ENCODE results near the gene CACNA1C. TPM values are rescaled to one million over a fixed set of nuclear protein-coding genes. Genes with fewer than 3 reads are reported as not detected.

Gene CACNA1C
- total RNA-seq, 1 donor from 2014 or later: 1.3 TPM

- H3K4me3 ChIP-seq (ENCODE audit: low read depth, low read length): no peak overlapping the region
- H3K27me3 ChIP-seq (ENCODE audit: control insufficient read depth, insufficient read depth, low read length): no peaks in the 10 kb centered on the region
- no peaks in the 10 kb centered on the region for H3K36me3 ChIP-seq (ENCODE audit: control insufficient read depth, insufficient read depth, low read length)
- DNase-seq (ENCODE audit: low read depth): no peak
- TF ChIP-seq CTCF (IDR thresholded peaks at IDR 0.05; ENCODE audit: insufficient read depth, low read length, poor library complexity, severe bottlenecking): no peak
These were observed 124.2 kb downstream of the CACNA1C start for GRCh38 chr12:2177003-2177402.

GRCh38 chr12:2177751-2178150 lies 125.0 kb downstream of the CACNA1C start:
- TF ChIP-seq CTCF (IDR thresholded peaks at IDR 0.05; ENCODE audit: insufficient read depth, low read length, poor library complexity, severe bottlenecking): no peak
- no peak for DNase-seq (ENCODE audit: low read depth)
- no peaks in the 10 kb centered on the region for H3K36me3 ChIP-seq (ENCODE audit: control insufficient read depth, insufficient read depth, low read length)
- no peaks in the 10 kb centered on the region for H3K27me3 ChIP-seq (ENCODE audit: control insufficient read depth, insufficient read depth, low read length)
- H3K4me3 ChIP-seq (ENCODE audit: low read depth, low read length): no peak overlapping the region

GRCh38 chr12:2179058-2179457 lies 126.3 kb downstream of the CACNA1C start:
- H3K36me3 ChIP-seq (ENCODE audit: control insufficient read depth, insufficient read depth, low read length): no peaks in the 10 kb centered on the region
- no peaks in the 10 kb centered on the region for H3K27me3 ChIP-seq (ENCODE audit: control insufficient read depth, insufficient read depth, low read length)
- H3K4me3 ChIP-seq (ENCODE audit: low read depth, low read length): no peak overlapping the region
- no peak for TF ChIP-seq CTCF (IDR thresholded peaks at IDR 0.05; ENCODE audit: insufficient read depth, low read length, poor library complexity, severe bottlenecking)
- DNase-seq (ENCODE audit: low read depth): no peak

- TF ChIP-seq CTCF (IDR thresholded peaks at IDR 0.05; ENCODE audit: insufficient read depth, low read length, poor library complexity, severe bottlenecking): no peak
- no peak overlapping the region for H3K4me3 ChIP-seq (ENCODE audit: low read depth, low read length)
- H3K27me3 ChIP-seq (ENCODE audit: control insufficient read depth, insufficient read depth, low read length): no peaks in the 10 kb centered on the region
- peak; percentile 37 for DNase-seq (ENCODE audit: low read depth)
- H3K36me3 ChIP-seq (ENCODE audit: control insufficient read depth, insufficient read depth, low read length): no peaks in the 10 kb centered on the region
These were observed 127.4 kb downstream of the CACNA1C start for GRCh38 chr12:2179953-2180736.

GRCh38 chr12:2180737-2181082 lies 127.9 kb downstream of the CACNA1C start:
- Histone ChIP-seq H3K27me3 (ENCODE audit: control insufficient read depth, insufficient read depth, low read length) (no peaks in the 10 kb centered on the region), H3K4me3 (ENCODE audit: low read depth, low read length) (no peak overlapping the region), H3K36me3 (ENCODE audit: control insufficient read depth, insufficient read depth, low read length) (no peaks in the 10 kb centered on the region)
- DNase-seq (ENCODE audit: low read depth): no peak
- no peak for TF ChIP-seq CTCF (IDR thresholded peaks at IDR 0.05; ENCODE audit: insufficient read depth, low read length, poor library complexity, severe bottlenecking)

Measured in kidney epithelial cell (primary cell).